ENCODE measurements around the gene ADAMTS17.
"Not testable (repeated sequence)": the region's sequence is repeated elsewhere in the genome, so short reads cannot be mapped to it uniquely, and the experiment has no call there.

Gene ADAMTS17

DNA sequence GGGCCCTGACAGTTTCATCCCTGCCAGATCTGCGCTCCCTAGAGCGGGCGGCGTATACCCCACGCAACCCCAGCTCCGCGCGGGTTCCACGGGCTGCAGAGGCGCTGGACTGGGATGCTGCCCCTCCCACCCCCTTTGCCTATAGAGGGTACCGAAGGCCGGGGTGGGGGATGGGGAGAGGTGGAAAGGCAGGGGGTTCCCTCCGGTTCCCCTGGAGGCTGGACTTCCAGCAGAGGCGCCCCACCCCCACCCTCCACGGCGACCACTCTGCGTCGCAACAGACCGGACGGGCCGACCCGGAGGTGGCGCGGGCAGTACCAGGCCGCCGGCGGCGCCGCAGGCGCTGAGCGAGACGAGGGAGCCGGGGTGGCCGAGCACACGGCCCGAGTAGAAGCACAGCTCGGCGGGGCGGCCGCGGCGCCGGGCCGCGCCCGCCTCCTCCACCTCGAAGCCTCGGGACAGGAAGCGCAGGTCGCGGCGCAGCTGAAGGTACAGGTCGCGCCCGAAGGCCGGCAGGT is 995 bp downstream of the ADAMTS17 start:
- DNase-seq (ENCODE audit: low spot score): no peak
- FAIRE-seq: no peak

DNA sequence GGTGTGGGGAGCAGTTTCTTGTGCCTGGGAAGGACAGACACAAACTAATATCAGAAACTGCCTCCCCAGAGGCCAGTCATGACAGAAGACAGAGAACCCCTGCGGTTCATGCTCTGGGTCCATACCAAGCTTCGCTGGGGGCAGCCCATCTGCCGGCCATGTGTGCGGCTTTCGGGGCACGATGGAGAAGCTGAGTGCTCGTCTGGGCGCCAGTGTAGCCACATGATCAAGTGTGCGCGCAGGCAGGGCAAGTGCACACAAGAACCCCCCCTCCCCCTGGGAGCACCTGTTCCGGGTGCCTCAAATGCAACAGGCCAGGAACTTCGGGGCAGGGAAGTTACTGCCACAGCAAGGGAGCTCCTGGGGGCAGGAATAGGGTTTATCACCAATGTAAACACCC is 1.8 kb downstream of the ADAMTS17 start:
- FAIRE-seq (no peak), DNase-seq (ENCODE audit: low spot score) (no peak)

DNA sequence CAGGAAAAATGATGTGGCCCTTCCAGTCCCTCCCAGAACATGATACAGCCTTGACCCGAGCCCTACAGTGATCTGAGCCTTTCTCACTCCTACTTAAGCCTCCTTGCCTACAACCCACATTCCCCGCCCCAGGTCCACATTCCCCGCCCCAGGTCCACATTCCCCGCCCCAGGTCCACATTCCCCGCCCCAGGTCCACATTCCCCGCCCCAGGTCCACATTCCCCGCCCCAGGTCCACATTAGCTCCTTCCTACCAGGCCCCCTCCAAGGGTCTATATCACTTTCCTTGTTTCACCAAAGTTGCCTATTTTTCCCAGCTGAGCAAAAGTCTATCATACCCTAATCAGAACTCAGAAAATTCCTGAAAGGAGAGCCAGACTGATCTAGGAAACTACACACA is 2.3 kb downstream of the ADAMTS17 start:
- not testable (repeated sequence) for DNase-seq (ENCODE audit: low spot score); FAIRE-seq

DNA sequence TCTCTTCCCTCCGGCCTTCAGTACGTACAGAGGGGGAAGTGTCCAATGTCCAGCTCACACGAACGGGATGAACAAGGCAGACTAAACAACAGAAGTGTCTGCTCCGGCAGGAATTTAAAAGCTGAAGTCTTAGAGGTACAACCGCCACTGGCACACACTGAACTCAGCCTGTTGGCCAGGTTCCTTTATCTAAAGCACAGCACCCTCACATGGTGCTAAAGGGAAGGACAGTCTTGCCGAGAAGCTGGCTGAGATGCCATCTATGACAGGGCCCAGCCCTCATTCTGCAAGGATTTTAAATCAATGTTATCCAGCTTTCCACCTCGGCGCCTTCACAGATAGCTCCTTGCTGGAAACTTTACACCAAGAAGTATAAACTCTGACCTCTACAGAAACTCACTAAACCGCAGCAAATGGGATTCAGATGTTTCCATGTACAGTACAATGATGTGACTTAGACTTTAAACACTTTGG is 2.8 kb downstream of the ADAMTS17 start:
- DNase-seq (ENCODE audit: low spot score) (no peak), FAIRE-seq (no peak)

DNA sequence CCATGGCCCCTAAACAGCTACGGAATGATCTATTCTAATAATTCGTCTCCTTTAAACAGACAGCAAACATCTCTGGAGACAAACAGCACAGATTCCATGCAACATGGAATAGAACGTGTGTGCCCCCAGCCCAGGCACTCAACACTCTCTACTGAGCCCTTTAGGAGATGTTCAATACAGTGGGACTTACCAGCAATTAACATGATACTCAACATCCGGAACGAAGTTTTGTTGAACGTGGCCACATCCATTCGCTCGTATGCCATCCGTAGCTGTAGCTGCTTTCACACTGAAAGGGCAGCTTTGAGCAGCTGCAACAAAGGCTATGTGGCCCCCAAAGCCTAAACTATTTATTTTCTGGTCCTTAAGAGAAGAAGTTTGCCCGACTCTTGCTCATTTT is 3.5 kb downstream of the ADAMTS17 start:
- DNase-seq (ENCODE audit: low spot score): no peak
- FAIRE-seq: no peak

DNA sequence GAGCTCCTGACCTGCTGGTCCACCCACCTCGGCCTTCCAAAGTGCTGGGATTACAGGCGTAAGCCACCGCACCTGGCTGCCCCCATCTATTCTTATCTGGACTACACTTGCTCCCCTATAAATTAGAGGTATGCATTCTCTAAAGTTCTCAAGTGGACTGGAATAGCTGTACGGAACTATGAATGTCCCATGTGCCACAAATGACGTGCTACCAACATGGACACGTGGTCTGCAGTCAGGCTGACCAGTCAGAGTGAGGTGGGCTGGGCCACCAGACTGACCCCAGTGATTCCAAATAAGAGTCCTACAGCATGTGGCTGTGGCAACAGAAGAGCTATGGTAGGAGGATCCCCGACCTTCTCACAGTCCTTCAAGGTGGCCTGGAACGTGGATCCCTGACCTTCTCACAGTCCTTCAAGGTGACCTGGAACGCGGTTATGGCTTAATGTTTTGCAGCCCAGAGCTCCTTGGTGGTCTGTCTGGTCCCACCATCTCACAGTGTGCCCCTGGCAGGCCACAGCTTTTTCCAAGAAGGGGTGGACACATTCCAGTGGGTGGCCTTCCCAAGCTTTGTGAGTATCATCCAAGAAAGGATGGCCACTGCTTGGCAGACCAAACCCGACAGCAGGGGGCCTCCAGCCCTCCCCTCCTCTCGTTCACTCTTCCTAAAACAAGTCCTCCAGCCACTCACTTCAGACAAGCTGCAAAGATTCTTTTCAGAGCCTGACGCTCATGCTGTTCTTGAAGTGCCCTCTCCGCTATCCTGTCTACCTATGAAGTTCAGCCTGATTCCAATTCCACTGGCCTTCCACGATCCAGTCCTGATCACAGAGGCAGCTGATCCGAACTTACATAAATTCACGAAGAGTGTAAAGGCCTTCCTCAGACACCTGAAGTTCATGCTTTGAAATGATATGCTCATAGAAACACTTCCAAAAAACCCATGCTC is 4.4 kb downstream of the ADAMTS17 start:
- FAIRE-seq (no peak), DNase-seq (ENCODE audit: low spot score) (no peak)

DNA sequence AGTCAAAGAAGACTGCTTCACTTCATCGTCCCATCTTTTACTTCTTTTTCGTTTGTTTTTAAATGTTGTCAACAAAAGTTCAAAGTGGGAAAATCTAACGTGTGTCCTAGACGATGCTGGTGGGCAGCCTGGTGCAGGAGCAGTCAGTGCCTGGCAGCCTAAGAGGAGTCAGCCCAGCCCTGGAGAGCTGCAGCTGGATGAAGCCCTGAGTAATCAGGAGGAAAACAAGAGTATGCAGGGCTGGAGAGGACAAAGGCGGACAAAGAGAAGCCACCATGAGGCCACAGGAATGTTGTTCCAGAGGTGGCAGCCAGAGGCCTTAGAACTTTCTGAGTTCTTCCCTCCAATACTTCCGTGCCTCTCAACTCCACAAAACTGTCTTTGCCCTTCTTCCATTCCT is 5.7 kb downstream of the ADAMTS17 start:
- no peak for FAIRE-seq
- DNase-seq (ENCODE audit: low spot score): no peak

DNA sequence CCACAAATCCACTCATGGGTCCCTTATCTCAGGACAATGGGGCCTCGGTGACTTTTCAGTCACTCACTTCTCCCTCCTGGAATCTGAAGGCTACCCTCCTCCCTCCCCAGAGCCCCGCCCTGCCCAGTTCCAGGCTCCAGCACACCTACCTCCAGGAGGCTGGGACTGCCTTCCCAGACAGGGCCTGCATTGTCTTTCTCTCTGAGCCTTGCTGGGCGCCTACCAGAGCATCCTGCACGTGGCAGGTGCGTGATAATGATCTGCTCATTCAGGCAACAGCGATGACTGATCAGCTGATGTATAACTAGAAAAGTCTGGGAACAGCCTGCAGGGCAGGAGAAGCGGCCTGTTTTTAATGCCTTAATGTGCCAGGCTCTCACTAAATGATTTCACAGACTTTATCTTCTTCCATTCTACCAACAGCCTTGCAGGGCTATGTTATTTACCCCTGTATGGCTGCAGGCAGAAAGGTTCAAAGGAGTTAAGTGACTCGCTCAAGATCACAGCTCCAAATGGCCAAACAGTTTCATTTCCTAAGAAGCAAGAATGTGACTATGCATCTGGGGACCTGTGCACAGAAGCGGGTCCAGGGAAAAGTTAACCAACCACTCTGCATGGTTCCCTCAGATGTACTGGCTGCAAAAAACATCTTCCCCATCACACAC is 6.3 kb downstream of the ADAMTS17 start:
- no peak for DNase-seq (ENCODE audit: low spot score)
- FAIRE-seq: no peak

DNA sequence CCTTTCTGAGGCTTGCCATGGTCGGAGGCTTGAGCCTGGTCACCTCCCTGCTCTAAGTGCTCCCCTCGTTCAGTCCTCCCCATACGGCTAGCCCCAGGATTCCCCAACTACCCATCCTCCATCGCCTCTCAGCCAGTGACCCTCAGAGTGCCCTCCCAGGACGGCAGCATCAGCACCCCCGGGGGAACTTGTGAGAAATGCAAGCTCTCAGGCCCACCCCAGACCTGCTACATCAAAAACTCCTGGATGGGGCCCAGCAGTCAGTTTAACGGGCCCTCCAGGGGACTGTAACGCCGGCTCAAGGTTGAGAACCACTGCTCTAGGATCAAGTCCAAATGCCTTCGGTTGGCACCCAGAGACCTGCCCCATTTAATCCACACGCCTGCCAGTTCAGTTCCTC is 6.9 kb downstream of the ADAMTS17 start:
- DNase-seq (ENCODE audit: low spot score) (no peak), FAIRE-seq (no peak)

DNA sequence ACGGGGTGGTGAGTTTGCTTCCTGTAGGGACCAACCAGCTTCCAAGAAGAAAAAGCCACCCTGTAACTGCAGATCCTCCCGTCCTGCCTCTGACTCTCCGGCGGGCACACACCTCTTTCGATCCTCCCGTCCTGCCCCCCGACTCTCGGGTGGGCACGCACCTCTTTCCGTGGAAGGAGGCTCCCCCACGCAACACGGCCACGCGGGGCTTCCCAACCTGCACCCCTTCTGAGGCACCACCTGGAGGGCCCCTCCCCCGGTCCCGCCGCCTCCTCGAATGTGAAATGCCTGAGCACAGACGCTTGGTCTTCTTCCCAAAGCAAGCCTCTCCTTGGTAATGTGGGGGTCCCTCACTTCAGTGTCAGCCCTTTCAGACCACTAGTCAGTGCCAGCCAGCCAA is 7.3 kb downstream of the ADAMTS17 start:
- DNase-seq (ENCODE audit: low spot score) (no peak), FAIRE-seq (no peak)

DNA sequence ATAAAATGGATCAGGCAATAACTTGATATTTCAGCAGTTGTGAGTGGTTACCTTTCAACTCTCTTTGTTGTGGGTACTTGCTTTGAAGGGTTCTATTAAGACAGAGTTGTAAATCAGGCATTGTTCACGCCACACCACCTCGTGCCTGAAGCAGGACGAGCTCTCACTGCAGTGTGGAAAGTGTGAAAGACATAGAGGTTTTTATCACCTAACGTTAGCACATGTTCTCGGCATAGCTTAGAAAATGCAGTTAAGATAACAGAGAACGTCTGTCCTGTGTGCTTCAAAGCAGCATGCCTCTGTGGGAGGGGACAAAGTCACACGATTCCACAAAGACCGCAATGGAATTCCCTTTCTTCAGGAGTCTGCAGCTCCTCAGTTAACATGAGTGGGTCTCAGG is 7.8 kb downstream of the ADAMTS17 start:
- no peak for DNase-seq (ENCODE audit: low spot score)
- no peak for FAIRE-seq

DNA sequence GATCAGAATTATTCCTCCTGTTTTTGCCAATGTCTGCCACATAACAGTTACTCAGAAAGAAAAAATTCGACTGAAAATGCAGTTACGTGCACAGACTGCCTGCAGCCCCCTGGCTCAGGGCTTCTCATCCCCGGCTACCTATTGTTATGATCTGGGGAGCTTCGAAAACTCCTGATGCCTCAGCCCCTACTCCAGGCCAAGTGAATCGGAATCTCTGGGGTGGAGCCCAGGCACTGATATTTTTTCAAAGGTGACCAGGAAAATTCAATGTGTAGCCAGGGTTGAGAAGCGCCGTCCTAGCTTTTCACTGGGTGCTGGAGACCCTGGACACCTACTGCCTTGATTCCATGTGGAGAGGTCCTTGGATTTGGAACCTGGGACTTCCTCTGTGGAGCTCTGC is 8.5 kb downstream of the ADAMTS17 start:
- DNase-seq (ENCODE audit: low spot score): no peak
- FAIRE-seq: no peak

DNA sequence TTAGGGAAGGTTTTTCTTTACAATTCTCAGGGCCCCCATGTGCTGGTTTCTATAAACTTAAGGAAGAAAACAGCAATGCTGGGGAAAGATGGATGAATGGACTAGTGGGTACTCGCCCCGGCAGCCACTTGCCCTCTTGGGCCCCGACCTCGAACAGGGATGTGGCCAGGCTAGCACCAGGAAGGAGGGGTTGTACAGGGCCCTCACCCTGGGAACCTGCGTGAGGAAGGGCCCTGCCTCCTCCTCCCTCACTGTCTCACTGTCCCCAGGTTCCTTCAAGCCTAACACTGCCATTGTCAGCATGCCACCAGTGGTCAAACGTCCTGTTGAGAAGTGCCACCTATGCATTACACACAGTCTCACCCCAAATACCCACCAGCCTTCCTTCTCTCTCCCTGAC is 9.1 kb downstream of the ADAMTS17 start:
- FAIRE-seq (no peak), DNase-seq (ENCODE audit: low spot score) (no peak)

DNA sequence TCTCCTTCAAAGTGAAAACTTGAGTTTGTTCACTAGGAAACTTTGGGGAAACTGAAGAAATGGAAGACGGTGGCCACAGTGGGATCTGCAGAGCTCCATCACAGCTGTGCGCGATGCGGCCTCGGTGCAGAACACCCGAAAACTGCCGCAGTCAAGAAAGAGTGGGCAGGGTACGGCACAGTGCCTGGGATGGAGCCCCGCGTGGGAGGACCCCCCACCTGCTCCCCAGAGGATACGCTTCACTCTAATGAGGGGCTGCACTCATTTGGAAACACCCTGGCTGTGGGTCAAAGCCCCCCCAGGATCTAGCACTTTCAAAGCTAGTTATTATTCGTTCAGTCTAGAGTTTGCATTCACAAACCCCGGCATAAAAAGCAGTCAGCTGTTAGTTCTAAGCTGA is 9.5 kb downstream of the ADAMTS17 start:
- no peak for FAIRE-seq
- no peak for DNase-seq (ENCODE audit: low spot score)

DNA sequence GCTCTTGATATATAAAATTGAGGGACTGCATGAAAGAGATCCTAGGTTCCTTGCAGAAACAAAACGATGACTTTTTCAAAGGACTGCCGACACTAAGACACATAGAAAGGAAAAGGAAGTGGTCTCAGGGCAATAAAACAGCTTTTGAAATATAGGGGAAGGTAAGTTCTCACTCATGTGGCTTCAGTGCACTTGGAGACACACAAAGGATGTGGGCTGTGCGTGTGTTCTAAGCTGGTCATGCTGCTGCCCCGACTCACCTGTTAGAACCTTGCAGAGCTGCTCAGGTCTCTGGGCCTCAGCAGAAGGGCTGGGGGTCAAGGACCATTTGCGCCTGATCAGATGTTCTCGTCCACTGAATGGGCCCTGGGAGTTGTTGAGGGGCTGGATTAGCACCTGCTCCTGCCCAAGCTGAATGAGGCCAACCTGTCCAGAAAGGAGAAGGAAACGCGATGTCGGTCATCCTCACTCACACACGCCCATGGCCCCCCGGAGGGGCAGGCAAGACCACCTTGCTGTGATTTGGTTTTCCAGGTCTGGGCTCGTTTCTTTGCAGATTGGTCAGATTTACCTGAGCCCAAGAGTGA is 11.1 kb downstream of the ADAMTS17 start:
- FAIRE-seq (no peak), DNase-seq (ENCODE audit: low spot score) (no peak)

DNA sequence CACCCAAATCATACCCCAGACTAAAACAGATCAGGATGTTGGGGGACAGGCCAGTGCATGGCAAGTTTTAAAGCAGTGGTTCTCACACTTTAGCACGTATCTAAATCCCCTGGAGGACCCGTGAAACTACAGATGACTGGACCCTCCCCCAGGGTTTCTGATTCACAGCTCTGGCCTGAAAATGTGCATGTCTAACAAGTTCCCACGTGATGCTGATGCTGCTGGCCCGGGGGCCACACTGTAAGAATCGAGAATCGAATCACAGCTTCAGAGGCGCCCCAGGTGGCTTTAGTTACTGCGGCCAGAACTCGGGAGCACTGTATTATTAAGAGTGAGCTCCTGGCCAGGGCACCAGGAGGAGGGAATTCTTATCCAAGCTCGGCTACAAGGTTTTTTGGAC is 11.6 kb downstream of the ADAMTS17 start:
- no peak for FAIRE-seq

DNA sequence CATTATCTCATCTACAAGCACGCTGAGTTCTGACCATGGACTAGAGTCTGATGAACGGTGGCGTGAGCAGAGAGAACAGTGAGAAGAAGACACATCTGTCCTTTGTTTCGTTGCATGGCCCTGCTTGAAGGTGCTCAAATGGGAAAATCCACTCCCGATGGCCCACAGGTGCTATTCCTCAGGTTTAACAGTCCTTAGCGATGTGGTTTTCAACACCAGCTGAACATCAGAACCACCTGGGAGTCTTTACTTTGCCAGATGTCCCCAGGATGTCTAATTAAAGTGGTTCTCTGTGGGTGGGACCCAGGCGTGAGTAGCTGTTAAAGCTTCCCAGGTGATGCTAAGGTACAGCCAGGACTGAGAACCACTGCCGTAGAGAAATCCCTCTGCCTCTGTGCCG is 13.0 kb downstream of the ADAMTS17 start:
- DNase-seq (ENCODE audit: low spot score): no peak
- FAIRE-seq: no peak

More for the DNA sequence above, 11.6 kb downstream of the ADAMTS17 start:
- DNase-seq (ENCODE audit: low spot score): no peak

DNA sequence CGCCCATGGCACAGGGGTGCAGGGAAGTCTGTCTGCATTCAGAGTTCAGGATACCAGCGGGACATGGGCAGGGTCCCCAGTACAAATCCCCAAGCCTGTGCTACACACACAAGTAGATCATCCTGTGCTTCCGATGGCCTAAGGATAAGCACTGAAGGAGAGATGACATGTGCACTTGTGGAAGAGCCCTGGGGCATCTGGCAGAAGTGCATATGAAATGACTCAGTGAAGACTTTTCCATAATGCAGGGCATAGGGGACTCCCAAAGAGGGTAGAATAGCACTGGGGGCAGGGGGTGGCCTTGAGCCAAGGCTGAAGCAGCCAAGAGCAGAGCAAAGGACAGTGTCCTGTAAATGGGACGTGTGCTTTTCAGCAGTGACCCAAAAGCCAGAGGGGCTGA is 22.9 kb downstream of the ADAMTS17 start:
- FAIRE-seq (no peak), DNase-seq (ENCODE audit: low spot score) (no peak)

DNA sequence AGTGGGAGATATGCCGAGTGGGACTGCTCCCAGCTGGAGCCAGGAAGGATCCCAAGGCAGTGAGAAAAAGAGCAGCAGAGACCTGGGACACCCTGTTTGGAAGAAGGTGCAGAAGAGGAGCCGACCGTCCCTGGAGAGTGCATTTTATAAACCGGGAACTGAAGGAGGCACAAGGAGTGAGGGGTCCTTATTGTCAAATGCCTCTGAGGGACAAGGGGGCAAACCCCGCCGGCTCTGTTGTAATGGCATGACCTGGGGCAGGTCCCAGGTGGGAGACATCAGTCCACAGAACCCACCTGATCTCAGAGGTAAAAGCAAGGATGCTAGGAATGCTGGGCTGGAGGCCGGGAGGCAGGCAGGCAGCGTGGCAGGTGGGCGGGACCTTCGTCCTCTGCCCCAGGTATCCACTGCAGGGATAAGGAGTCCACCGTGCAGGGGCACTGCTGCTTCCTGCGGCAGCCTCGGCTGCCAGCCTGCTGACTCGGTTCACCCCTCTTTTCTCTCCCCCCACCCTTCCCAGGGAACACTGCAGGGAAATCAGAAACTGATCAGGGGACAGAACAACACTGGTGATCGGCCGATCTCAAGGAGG is 26.9 kb downstream of the ADAMTS17 start:
- DNase-seq (ENCODE audit: low spot score) (no peak), FAIRE-seq (no peak)

DNA sequence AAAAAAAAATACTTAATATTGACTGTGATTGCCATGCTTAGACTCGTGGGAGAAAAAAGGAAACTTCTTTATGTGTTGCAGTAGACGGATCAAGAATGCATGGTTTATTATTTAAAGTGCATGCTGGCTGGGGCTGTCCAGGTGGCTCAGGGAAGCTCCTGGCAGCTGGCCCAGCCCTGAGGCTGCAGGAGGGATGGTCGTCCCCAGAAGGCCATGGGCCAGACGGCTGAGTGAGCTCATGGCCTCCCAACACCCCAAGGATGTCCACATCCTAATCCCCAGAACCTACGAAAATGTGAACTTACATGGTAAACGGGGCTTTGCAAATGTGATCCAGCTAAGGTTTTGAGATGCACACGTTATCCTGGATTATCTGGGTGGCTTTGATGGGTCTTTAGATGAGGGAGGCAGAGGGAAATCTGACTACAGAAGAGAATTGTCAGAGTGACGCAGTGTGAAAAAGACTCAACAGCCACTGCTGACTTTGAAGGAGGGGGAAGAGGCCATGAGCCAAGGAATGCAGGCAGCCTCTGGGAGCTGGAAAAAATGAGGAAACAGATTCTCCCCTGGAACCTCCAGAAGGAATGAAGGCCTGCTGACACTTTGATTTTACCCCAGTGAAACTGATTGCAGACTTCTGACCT is 29.8 kb downstream of the ADAMTS17 start:
- FAIRE-seq (no peak), DNase-seq (ENCODE audit: low spot score) (no peak)

DNA sequence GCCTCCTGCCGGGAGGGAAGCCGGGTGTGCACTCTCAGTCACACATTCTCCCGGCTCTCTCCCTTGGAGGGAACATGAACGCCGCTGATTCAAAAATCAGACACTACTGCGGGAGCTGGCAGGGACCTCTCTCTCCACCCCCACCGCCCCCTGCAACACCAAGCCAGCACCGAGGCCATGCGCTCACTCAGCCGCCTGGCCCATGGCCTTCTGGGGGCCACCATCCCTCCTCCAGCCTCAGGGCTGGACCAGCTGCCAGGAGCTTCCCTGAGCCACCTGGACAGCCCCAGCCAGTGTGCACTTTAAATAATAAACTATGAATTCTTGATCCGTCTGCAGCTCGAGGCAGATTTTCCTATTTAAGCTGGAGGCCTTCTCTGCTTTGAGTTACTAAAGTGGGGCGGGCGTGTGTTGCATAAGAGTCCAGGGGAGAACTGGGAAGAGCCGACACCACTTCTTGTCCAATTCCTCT is 30.6 kb downstream of the ADAMTS17 start:
- FAIRE-seq (no peak), DNase-seq (ENCODE audit: low spot score) (no peak)

Data from RCC 7860 (cell line).